HG03103 (cell line): ENCODE measurements around the gene SLITRK5.

Source experiments
- ATAC-seq: cut with Tn5 transposase; IDR thresholded peaks from one replicate; pipeline ENCODE4 v1.9.1; 2021; ENCODE audit warnings: low read depth; ENCODE audit not compliant: unreplicated experiment

The SLITRK5 gene

GRCh38 chr13:87671031-87671752, at the start of gene SLITRK5:
Gene SLITRK5, plus strand, starts transcription at chr13:87671371. Its CDS starts 4,018 bp downstream, at chr13:87675389.
- ATAC-seq = peak; percentile 92

GRCh38 chr13:87622971-87623370, 48.2 kb upstream of the SLITRK5 start:
- no peak for ATAC-seq

- ATAC-seq = no peak
These were observed 14.9 kb upstream of the SLITRK5 start for GRCh38 chr13:87656306-87656705.

GRCh38 chr13:87661471-87661870, 9.7 kb upstream of the SLITRK5 start:
- ATAC-seq = no peak

- no peak for ATAC-seq
These were observed 4.3 kb upstream of the SLITRK5 start for GRCh38 chr13:87666831-87667230.

GRCh38 chr13:87667686-87668085, 3.5 kb upstream of the SLITRK5 start:
- ATAC-seq = no peak

GRCh38 chr13:87669379-87669978, 1.7 kb upstream of the SLITRK5 start:
- no peak for ATAC-seq

- ATAC-seq = no peak
These were observed 808 bp downstream of the SLITRK5 start for GRCh38 chr13:87671753-87672605.

GRCh38 chr13:87674247-87674738, 3.1 kb downstream of the SLITRK5 start:
- no peak for ATAC-seq

GRCh38 chr13:87675851-87676250, 4.7 kb downstream of the SLITRK5 start:
- no peak for ATAC-seq

- no peak for ATAC-seq
These were observed 5.3 kb downstream of the SLITRK5 start for GRCh38 chr13:87676254-87677042.

- ATAC-seq = no peak
These were observed 5.9 kb downstream of the SLITRK5 start for GRCh38 chr13:87677043-87677495.

- ATAC-seq = no peak
These were observed 6.6 kb downstream of the SLITRK5 start for GRCh38 chr13:87677496-87678371.

- ATAC-seq = no peak
These were observed 7.2 kb downstream of the SLITRK5 start for GRCh38 chr13:87678372-87678752.

- no peak for ATAC-seq
These were observed 9.1 kb downstream of the SLITRK5 start for GRCh38 chr13:87680298-87680697.

GRCh38 chr13:87684850-87685742, 13.9 kb downstream of the SLITRK5 start:
- no peak for ATAC-seq

GRCh38 chr13:87696458-87696857, 25.3 kb downstream of the SLITRK5 start:
- ATAC-seq = no peak

GRCh38 chr13:87698268-87698667, 27.1 kb downstream of the SLITRK5 start:
- no peak for ATAC-seq
